ENCODE measurements around the gene RIT2. TPM values are rescaled to one million over a fixed set of nuclear protein-coding genes. Genes with fewer than 3 reads are reported as not detected.

The RIT2 gene
- polyA plus RNA-seq, 4 donors, result 0.27 TPM; not detected in 3

DNA sequence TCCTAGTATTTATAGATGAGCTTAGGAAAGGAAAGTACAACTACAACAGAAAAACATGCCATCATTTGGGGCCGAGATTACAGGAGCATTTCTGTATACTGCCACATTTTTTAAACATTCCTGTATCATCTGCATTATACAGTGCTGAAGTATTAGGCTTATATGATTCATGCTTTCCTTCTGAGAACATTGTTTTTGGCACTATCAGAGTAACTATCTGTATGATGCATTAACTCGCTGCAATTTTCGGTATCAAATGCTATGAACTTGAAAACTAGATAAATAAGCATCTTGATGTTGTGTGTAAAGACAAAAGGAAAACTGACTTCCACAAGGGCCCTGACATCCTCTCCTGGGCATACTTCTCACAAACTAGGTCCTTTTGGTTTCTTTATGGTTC lies 102.0 kb downstream of the RIT2 start:
- H3K4me1 ChIP-seq (ENCODE audit: control insufficient read depth in 3 of 3, insufficient read depth in 2 of 3, low read depth in 1 of 3, low read length in 2 of 3), result no peaks in the 10 kb centered on the region
- H3K36me3 ChIP-seq (ENCODE audit: control insufficient read depth in 3 of 3, insufficient read depth in 2 of 3, low read depth in 1 of 3, low read length in 3 of 3), result no peaks in the 10 kb centered on the region
- no peaks in the 10 kb centered on the region for H3K27me3 ChIP-seq (ENCODE audit: control insufficient read depth in 3 of 3, insufficient read depth in 3 of 3, low read length in 3 of 3)
- FAIRE-seq (no peak), DNase-seq (no peak)
- no peak overlapping the region for H3K27ac ChIP-seq (ENCODE audit: low read depth in 1 of 3, low read length in 2 of 3)
- 73 to 82% (median 81%) methylated on average over 3 of the region's 3 CpGs for WGBS, 3 donors
- H3K9me3 ChIP-seq (ENCODE audit: control insufficient read depth in 2 of 2, insufficient read depth in 1 of 2, low read depth in 1 of 2, low read length in 1 of 2), result no peaks in the 10 kb centered on the region
- H3K4me3 ChIP-seq (ENCODE audit: low read depth in 1 of 3, low read length in 3 of 3), result no peak overlapping the region

DNA sequence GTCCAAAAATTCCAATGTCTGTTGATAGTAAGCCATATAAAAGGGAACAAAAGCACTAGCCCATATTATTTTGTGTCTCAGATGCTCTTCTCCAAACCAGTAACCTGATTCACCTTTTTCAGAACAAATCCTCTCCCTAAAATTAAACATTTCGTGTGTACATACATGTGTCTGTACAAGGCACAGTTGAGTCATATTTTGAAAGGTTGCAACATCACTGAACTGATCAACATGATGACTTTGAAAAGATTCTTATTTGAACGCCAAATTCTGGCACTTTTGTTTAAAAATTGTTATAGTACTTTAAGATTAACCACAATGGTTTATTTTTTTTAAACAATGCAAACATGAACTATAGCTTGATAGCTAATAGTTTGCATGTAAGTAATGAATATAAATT lies 102.5 kb downstream of the RIT2 start:
- Histone ChIP-seq H3K9me3 (ENCODE audit: control insufficient read depth in 2 of 2, insufficient read depth in 1 of 2, low read depth in 1 of 2, low read length in 1 of 2) (no peaks in the 10 kb centered on the region), H3K4me1 (ENCODE audit: control insufficient read depth in 3 of 3, insufficient read depth in 2 of 3, low read depth in 1 of 3, low read length in 2 of 3) (no peaks in the 10 kb centered on the region), H3K36me3 (ENCODE audit: control insufficient read depth in 3 of 3, insufficient read depth in 2 of 3, low read depth in 1 of 3, low read length in 3 of 3) (no peaks in the 10 kb centered on the region), H3K4me3 (ENCODE audit: low read depth in 1 of 3, low read length in 3 of 3) (no peak overlapping the region), H3K27ac (ENCODE audit: low read depth in 1 of 3, low read length in 2 of 3) (no peak overlapping the region), H3K27me3 (ENCODE audit: control insufficient read depth in 3 of 3, insufficient read depth in 3 of 3, low read length in 3 of 3) (no peaks in the 10 kb centered on the region)
- FAIRE-seq, result no peak
- DNase-seq, result no peak
- 34 to 62% (median 41%) methylated on average over 2 of the region's 2 CpGs for WGBS, 3 donors

DNA sequence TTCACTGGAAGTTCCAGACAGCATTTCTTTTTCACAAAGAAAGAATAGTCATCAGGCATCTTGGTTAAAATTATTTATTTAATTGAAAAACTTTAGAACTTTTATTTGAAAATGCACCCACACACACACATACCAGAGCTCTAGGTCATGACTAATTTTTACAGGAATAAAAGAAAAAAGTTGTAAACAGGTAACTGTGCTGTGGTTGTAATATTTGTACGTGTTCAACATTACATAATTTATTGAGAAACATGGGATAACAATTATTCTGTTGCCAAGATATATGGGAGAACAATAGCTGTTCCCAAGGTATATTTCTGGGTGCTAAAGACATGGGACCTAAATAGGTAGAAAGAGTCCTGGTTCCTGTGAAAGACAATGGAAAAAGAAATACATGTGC lies 104.9 kb downstream of the RIT2 start:
- H3K4me3 ChIP-seq (ENCODE audit: low read depth in 1 of 3, low read length in 3 of 3), result no peak overlapping the region
- DNase-seq (no peak), FAIRE-seq (no peak)
- WGBS, 3 donors, result 58 to 72% (median 63%) methylated on average over 1 of the region's 1 CpG
- H3K9me3 ChIP-seq (ENCODE audit: control insufficient read depth in 2 of 2, insufficient read depth in 1 of 2, low read depth in 1 of 2, low read length in 1 of 2), result no peaks in the 10 kb centered on the region
- no peaks in the 10 kb centered on the region for H3K27me3 ChIP-seq (ENCODE audit: control insufficient read depth in 3 of 3, insufficient read depth in 3 of 3, low read length in 3 of 3)
- no peaks in the 10 kb centered on the region for H3K4me1 ChIP-seq (ENCODE audit: control insufficient read depth in 3 of 3, insufficient read depth in 2 of 3, low read depth in 1 of 3, low read length in 2 of 3)
- H3K36me3 ChIP-seq (ENCODE audit: control insufficient read depth in 3 of 3, insufficient read depth in 2 of 3, low read depth in 1 of 3, low read length in 3 of 3), result no peaks in the 10 kb centered on the region
- H3K27ac ChIP-seq (ENCODE audit: low read depth in 1 of 3, low read length in 2 of 3), result no peak overlapping the region

DNA sequence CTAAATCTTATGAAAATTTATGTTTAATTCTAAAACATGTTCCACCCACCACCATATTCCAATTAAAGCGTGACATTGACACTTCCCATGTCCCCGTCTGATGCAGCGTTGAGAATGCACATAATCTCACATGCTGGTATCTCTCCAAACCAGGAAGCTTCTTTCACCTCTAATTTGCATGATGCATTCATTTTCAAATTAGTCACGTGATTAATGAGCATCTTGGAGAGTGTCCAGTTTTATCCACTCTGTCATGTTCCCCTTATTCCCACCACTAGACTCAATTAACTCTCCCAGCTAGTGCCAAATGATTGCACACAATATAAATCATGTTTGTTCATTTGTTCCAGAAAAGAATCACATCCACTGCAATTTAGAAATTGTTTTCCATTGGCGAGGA lies 105.8 kb downstream of the RIT2 start:
- no peaks in the 10 kb centered on the region for H3K36me3 ChIP-seq (ENCODE audit: control insufficient read depth in 3 of 3, insufficient read depth in 2 of 3, low read depth in 1 of 3, low read length in 3 of 3)
- no peak overlapping the region for H3K27ac ChIP-seq (ENCODE audit: low read depth in 1 of 3, low read length in 2 of 3)
- no peaks in the 10 kb centered on the region for H3K27me3 ChIP-seq (ENCODE audit: control insufficient read depth in 3 of 3, insufficient read depth in 3 of 3, low read length in 3 of 3)
- FAIRE-seq (no peak), DNase-seq (no peak)
- no peaks in the 10 kb centered on the region for H3K9me3 ChIP-seq (ENCODE audit: control insufficient read depth in 2 of 2, insufficient read depth in 1 of 2, low read depth in 1 of 2, low read length in 1 of 2)
- 70 to 74% (median 72%) methylated on average over 5 of the region's 5 CpGs for WGBS, 3 donors
- H3K4me3 ChIP-seq (ENCODE audit: low read depth in 1 of 3, low read length in 3 of 3), result no peak overlapping the region
- H3K4me1 ChIP-seq (ENCODE audit: control insufficient read depth in 3 of 3, insufficient read depth in 2 of 3, low read depth in 1 of 3, low read length in 2 of 3), result peaks cover 0 to 2% (median 0%) of the 10 kb centered on the region in 3 donors

DNA sequence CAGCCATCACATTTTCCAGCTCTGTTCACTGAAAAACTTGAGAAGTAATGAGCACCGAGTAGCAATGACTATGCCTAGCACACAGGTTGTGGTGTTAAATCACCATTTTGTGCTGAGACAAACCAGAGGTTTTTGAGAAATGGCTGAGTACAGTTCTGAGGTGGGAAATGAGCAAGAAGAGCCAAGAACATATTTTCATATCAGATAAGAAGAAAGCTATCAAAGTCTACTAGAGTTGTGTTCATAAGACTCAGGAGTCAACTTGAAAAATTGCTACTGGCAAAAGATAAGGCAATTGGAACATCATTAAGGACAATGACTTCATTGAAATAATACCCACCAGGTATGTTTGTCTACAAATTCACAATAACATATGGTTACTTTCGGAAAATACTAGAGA lies 108.1 kb downstream of the RIT2 start:
- Histone ChIP-seq H3K9me3 (ENCODE audit: control insufficient read depth in 2 of 2, insufficient read depth in 1 of 2, low read depth in 1 of 2, low read length in 1 of 2) (no peaks in the 10 kb centered on the region), H3K4me3 (ENCODE audit: low read depth in 1 of 3, low read length in 3 of 3) (no peak overlapping the region), H3K4me1 (ENCODE audit: control insufficient read depth in 3 of 3, insufficient read depth in 2 of 3, low read depth in 1 of 3, low read length in 2 of 3) (peaks cover 0 to 9% (median 0%) of the 10 kb centered on the region in 3 donors), H3K27ac (ENCODE audit: low read depth in 1 of 3, low read length in 2 of 3) (no peak overlapping the region), H3K36me3 (ENCODE audit: control insufficient read depth in 3 of 3, insufficient read depth in 2 of 3, low read depth in 1 of 3, low read length in 3 of 3) (no peaks in the 10 kb centered on the region), H3K27me3 (ENCODE audit: control insufficient read depth in 3 of 3, insufficient read depth in 3 of 3, low read length in 3 of 3) (no peaks in the 10 kb centered on the region)
- DNase-seq, result no peak
- no peak for FAIRE-seq
- 78 to 89% (median 89%) methylated on average over 2 of the region's 2 CpGs for WGBS, 3 donors

DNA sequence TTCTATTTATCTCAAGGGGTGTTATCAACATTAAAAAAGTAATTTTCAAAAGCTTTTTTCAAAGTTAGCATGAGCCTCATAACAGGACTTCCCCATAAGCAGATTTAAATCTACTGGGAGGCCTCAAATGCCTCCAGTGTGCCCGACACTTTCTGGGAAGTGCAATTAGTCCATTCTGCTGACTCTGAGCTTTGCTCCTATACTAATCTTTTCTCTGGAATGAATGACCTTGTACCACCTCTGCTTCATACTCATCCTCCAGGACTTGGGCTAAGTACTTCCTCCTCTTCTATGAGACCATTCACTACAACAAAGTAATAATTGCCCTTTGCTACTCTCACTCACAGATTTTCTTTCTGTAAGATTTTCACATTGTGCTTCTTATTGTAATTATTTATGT lies 111.1 kb downstream of the RIT2 start:
- Histone ChIP-seq H3K9me3 (ENCODE audit: control insufficient read depth in 2 of 2, insufficient read depth in 1 of 2, low read depth in 1 of 2, low read length in 1 of 2) (no peaks in the 10 kb centered on the region), H3K4me3 (ENCODE audit: low read depth in 1 of 3, low read length in 3 of 3) (no peak overlapping the region), H3K27me3 (ENCODE audit: control insufficient read depth in 3 of 3, insufficient read depth in 3 of 3, low read length in 3 of 3) (no peaks in the 10 kb centered on the region), H3K4me1 (ENCODE audit: control insufficient read depth in 3 of 3, insufficient read depth in 2 of 3, low read depth in 1 of 3, low read length in 2 of 3) (peaks cover 0 to 9% (median 0%) of the 10 kb centered on the region in 3 donors), H3K36me3 (ENCODE audit: control insufficient read depth in 3 of 3, insufficient read depth in 2 of 3, low read depth in 1 of 3, low read length in 3 of 3) (no peaks in the 10 kb centered on the region), H3K27ac (ENCODE audit: low read depth in 1 of 3, low read length in 2 of 3) (peak overlapping the region in 1 of 3 donors; percentile 44)
- 11 to 50% (median 46%) methylated on average over 1 of the region's 1 CpG for WGBS, 3 donors
- FAIRE-seq, result no peak
- peak in 1 of 2 donors; percentile 62 for DNase-seq

DNA sequence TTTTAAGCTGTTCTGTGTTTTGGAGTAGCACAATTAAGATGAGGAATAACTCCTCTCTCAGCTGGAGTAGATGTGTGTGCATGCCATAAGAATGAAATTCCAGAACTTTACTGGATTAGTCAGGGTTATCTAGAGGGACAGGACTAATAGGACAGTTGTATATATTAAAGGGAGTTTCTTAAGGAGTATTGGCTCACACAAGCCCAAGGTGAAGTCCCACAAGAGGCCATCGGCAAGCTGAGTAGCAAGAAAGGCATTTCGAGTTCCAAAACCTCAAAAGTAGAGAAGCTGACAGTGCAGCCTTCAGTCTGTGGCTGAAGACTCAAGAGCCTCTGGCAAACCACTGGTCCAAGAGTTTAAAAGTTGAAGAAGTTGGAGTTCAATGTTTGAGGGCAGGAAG lies 113.7 kb downstream of the RIT2 start:
- no peak overlapping the region for H3K4me3 ChIP-seq (ENCODE audit: low read depth in 1 of 3, low read length in 3 of 3)
- H3K36me3 ChIP-seq (ENCODE audit: control insufficient read depth in 3 of 3, insufficient read depth in 2 of 3, low read depth in 1 of 3, low read length in 3 of 3), result no peaks in the 10 kb centered on the region
- no peaks in the 10 kb centered on the region for H3K27me3 ChIP-seq (ENCODE audit: control insufficient read depth in 3 of 3, insufficient read depth in 3 of 3, low read length in 3 of 3)
- H3K9me3 ChIP-seq (ENCODE audit: control insufficient read depth in 2 of 2, insufficient read depth in 1 of 2, low read depth in 1 of 2, low read length in 1 of 2), result no peaks in the 10 kb centered on the region
- WGBS, 3 donors, result 69 to 75% (median 71%) methylated on average over 2 of the region's 2 CpGs
- H3K27ac ChIP-seq (ENCODE audit: low read depth in 1 of 3, low read length in 2 of 3), result no peak overlapping the region
- FAIRE-seq (no peak), DNase-seq (no peak)
- H3K4me1 ChIP-seq (ENCODE audit: control insufficient read depth in 3 of 3, insufficient read depth in 2 of 3, low read depth in 1 of 3, low read length in 2 of 3), result peaks cover 0 to 9% (median 0%) of the 10 kb centered on the region in 3 donors

DNA sequence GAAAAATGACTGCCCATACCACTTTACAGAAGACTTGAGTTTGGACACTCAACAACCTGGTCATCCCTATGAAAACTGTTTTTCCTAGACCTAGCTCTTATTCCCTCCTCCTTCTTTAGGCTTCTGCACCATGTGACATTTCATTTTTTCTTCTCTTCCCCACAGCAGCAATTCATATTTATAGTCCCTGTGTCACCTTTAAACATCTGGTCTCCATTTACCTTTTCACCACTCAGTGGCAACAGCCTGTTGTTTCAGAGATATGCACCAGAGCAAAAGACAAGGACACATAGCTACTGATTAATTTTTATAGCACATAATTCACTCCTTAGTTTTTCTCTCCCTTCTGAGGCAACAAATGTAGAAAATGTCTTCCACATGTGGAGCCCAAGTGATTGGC lies 118.7 kb downstream of the RIT2 start:
- no peaks in the 10 kb centered on the region for H3K27me3 ChIP-seq (ENCODE audit: control insufficient read depth in 3 of 3, insufficient read depth in 3 of 3, low read length in 3 of 3)
- no peaks in the 10 kb centered on the region for H3K36me3 ChIP-seq (ENCODE audit: control insufficient read depth in 3 of 3, insufficient read depth in 2 of 3, low read depth in 1 of 3, low read length in 3 of 3)
- H3K27ac ChIP-seq (ENCODE audit: low read depth in 1 of 3, low read length in 2 of 3), result peak overlapping the region in 1 of 3 donors; percentile 25
- H3K4me1 ChIP-seq (ENCODE audit: control insufficient read depth in 3 of 3, insufficient read depth in 2 of 3, low read depth in 1 of 3, low read length in 2 of 3), result no peaks in the 10 kb centered on the region
- FAIRE-seq, result no peak
- DNase-seq, result peak in 1 of 2 donors; percentile 76
- no peaks in the 10 kb centered on the region for H3K9me3 ChIP-seq (ENCODE audit: control insufficient read depth in 2 of 2, insufficient read depth in 1 of 2, low read depth in 1 of 2, low read length in 1 of 2)
- no peak overlapping the region for H3K4me3 ChIP-seq (ENCODE audit: low read depth in 1 of 3, low read length in 3 of 3)

DNA sequence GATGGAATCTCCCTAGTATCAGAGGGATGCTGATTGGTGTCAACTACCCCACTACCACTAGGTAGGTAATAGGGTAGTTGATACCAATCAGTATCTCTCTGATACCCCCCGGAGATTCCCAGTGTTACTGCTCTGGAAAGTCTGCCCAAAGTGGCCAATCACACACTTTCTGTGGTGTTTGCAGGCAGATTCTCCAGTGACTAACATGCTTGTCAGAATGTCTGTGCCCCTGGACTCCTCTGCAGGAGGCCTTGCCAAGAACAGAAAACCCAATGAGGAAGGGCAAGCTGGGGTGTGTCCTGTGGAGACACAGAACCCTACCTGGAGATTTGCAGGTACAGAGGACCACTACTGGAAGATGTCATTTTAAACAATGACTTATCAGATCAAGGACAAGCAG lies 135.1 kb downstream of the RIT2 start:
- H3K4me3 ChIP-seq (ENCODE audit: low read depth in 1 of 3, low read length in 3 of 3), result no peak overlapping the region
- no peaks in the 10 kb centered on the region for H3K36me3 ChIP-seq (ENCODE audit: control insufficient read depth in 3 of 3, insufficient read depth in 2 of 3, low read depth in 1 of 3, low read length in 3 of 3)
- no peak for FAIRE-seq
- H3K27me3 ChIP-seq (ENCODE audit: control insufficient read depth in 3 of 3, insufficient read depth in 3 of 3, low read length in 3 of 3), result no peaks in the 10 kb centered on the region
- H3K27ac ChIP-seq (ENCODE audit: low read depth in 1 of 3, low read length in 2 of 3), result no peak overlapping the region
- 85 to 100% (median 96%) methylated on average over 1 of the region's 1 CpG for WGBS, 3 donors
- H3K9me3 ChIP-seq (ENCODE audit: control insufficient read depth in 2 of 2, insufficient read depth in 1 of 2, low read depth in 1 of 2, low read length in 1 of 2), result no peaks in the 10 kb centered on the region
- H3K4me1 ChIP-seq (ENCODE audit: control insufficient read depth in 3 of 3, insufficient read depth in 2 of 3, low read depth in 1 of 3, low read length in 2 of 3), result no peaks in the 10 kb centered on the region
- no peak for DNase-seq
